Mucosa of descending colon (tissue), 3 donors: Measurements from ENCODE around the gene DSE. TPM values are rescaled to one million over a fixed set of nuclear protein-coding genes. Genes with fewer than 3 reads are reported as not detected.
A peak's percentile ranks its signal among the peaks of the same experiment; 100 is the strongest.
"Not testable (repeated sequence)": the region's sequence is repeated elsewhere in the genome, so short reads cannot be mapped to it uniquely, and the experiment has no call there.

Experiments
- ATAC-seq: fragments of 200-7000 bp; cut with Tn5 transposase; one replicate; pipeline ENCODE4 v1.9.1; 2020; ENCODE audit warnings: mild to moderate bottlenecking, moderate library complexity
- DNase-seq, 3 donors: peaks; one replicate each; pipeline ENCODE4 v3.0.0-alpha.2; 2020
- H3K36me3 ChIP-seq: fragments of 200-600 bp; one replicate; pipeline ENCODE4 v1.8.0; 2021; ENCODE audit warnings: low read depth, mild to moderate bottlenecking
- H3K4me1 ChIP-seq: fragments of 200-600 bp; one replicate; pipeline ENCODE4 v1.8.0; 2021; ENCODE audit warnings: low read depth, mild to moderate bottlenecking
- H3K4me3 ChIP-seq: fragments of 200-600 bp; one replicate; pipeline ENCODE4 v1.8.0; 2021; ENCODE audit warnings: mild to moderate bottlenecking
- H3K9me3 ChIP-seq: fragments of 200-600 bp; one replicate; pipeline ENCODE4 v1.8.0; 2021; ENCODE audit warnings: mild to moderate bottlenecking
- CTCF ChIP-seq: fragments of 200-600 bp; IDR thresholded peaks from one replicate; pipeline ENCODE4 v1.8.0; 2022; ENCODE audit warnings: antibody characterized with exemption, mild to moderate bottlenecking
- intact Hi-C, 2 donors: fragments of 100-400 bp; cut with DNase I in 1 of 2; cut with micrococcal nuclease in 1 of 2; formaldehyde crosslinking; loops; one replicate each; pipeline versions ENCODE4 v1.11.0 to v1.11.1; 2022; cut with DNase I, micrococcal nuclease
- long read RNA-seq, 2 donors: library from polyadenylated mRNA; unstranded; transcript quantifications; one replicate each; pipeline ENCODE4 v2.0.0, GENCODE V29; 2019 to 2021
- total RNA-seq, 3 donors: library from RNA; stranded (reverse); fragmentation: NEBNext Ultra II Directional in 2 of 3; extraction: Animal tissue kit (Norgen Biotek cat#: 25700) in 2 of 3; gene quantifications; one replicate each; pipeline versions ENCODE4 v1.2.1 to v1.2.4, GENCODE V29; 2021 to 2023
- donor health status: DM: no; HTN: no; CAD: no; lungs with moderate emphysema.
- donor health status: DM: no; HTN: no; CAD: no.
- donor health status: DM: no; HTN: yes; CAD: no.

The DSE gene
- 10 to 100 TPM in 2 of 3 donors, 1 to 10 TPM in 1; 6.3 to 23.8 (median 14.4) TPM for total RNA-seq
- long read RNA-seq, donor 1, full-length matches to known transcripts: 4 of 87 reads
- long read RNA-seq, donor 1, partial matches to known transcripts: 2 of 87 reads
- long read RNA-seq, donor 1, other reads (novel, unspliced or antisense): 81 of 87 reads
- long read RNA-seq, donor 2, partial matches to known transcripts: 1 of 78 reads
- long read RNA-seq, donor 2, other reads (novel, unspliced or antisense): 77 of 78 reads

- TF ChIP-seq CTCF: no peak
- Histone ChIP-seq H3K9me3 (no peaks in the 10 kb centered on the region), H3K4me3 (peak within 1 kb of the TSS; percentile 27), H3K36me3 (no peaks in the 10 kb centered on the region), H3K4me1 (peaks cover 6% of the 10 kb centered on the region)
- peak; percentile 89 for ATAC-seq
- intact Hi-C loops: no loop called here
- DNase-seq: peak; percentile 70 to 90 (median 79)
Measured at GRCh38 chr6:116370760-116371119, at the start of gene DSE. TSS of gene DSE (plus strand) at chr6:116370947. CDS start at chr6:116399251, 28,304 bp downstream.

GRCh38 chr6:116321933-116322332 is 48.8 kb upstream of the DSE start:
- DNase-seq, H3K36me3 ChIP-seq, H3K4me3 ChIP-seq, H3K9me3 ChIP-seq, intact Hi-C loops, ATAC-seq, H3K4me1 ChIP-seq: not testable (repeated sequence)

GRCh38 chr6:116323863-116324262 is 46.9 kb upstream of the DSE start:
- ATAC-seq: no peak
- H3K36me3 ChIP-seq: no peaks in the 10 kb centered on the region
- intact Hi-C loops: no loop called here

GRCh38 chr6:116325634-116326132 is 45.1 kb upstream of the DSE start:
- intact Hi-C loops, H3K36me3 ChIP-seq, ATAC-seq, H3K9me3 ChIP-seq, H3K4me3 ChIP-seq, DNase-seq, H3K4me1 ChIP-seq: not testable (repeated sequence)

More at GRCh38 chr6:116323863-116324262, 46.9 kb upstream of the DSE start:
- Histone ChIP-seq H3K4me1 (no peaks in the 10 kb centered on the region), H3K9me3 (no peaks in the 10 kb centered on the region), H3K4me3 (no peak overlapping the region)
- DNase-seq: no peak
- no peak for TF ChIP-seq CTCF

- no peak for TF ChIP-seq CTCF
- H3K9me3 ChIP-seq: no peaks in the 10 kb centered on the region
- DNase-seq (no peak), ATAC-seq (no peak)
- no peak overlapping the region for H3K4me3 ChIP-seq
- intact Hi-C loops: no loop called here
- no peaks in the 10 kb centered on the region for H3K36me3 ChIP-seq
- H3K4me1 ChIP-seq: no peaks in the 10 kb centered on the region
Measured at GRCh38 chr6:116326181-116326671, 44.5 kb upstream of the DSE start.

GRCh38 chr6:116326996-116327395 is 43.8 kb upstream of the DSE start:
- Histone ChIP-seq H3K4me3 (no peak overlapping the region), H3K36me3 (no peaks in the 10 kb centered on the region), H3K4me1 (no peaks in the 10 kb centered on the region), H3K9me3 (no peaks in the 10 kb centered on the region)
- no peak for DNase-seq
- TF ChIP-seq CTCF: no peak
- no peak for ATAC-seq
- intact Hi-C loops: no loop called here
